RPMI8226 (cell line): ENCODE data around the gene TJP3.

Experiments used
- DNase-seq: peaks from one replicate; pipeline ENCODE4 v3.0.0-alpha.2; 2015

TJP3 gene

GRCh38 chr19:3691372-3691716 is 16.8 kb upstream of the TJP3 start:
- DNase-seq: no peak

GRCh38 chr19:3691726-3692125 is 16.5 kb upstream of the TJP3 start:
- DNase-seq: no peak

- no peak for DNase-seq
These were observed 15.8 kb upstream of the TJP3 start for GRCh38 chr19:3692141-3693024.

- no peak for DNase-seq
These were observed 14.9 kb upstream of the TJP3 start for GRCh38 chr19:3693025-3693925.

- DNase-seq: no peak
These were observed 13.6 kb upstream of the TJP3 start for GRCh38 chr19:3694361-3695123.

GRCh38 chr19:3695124-3695733 is 13.0 kb upstream of the TJP3 start:
- no peak for DNase-seq

DNA sequence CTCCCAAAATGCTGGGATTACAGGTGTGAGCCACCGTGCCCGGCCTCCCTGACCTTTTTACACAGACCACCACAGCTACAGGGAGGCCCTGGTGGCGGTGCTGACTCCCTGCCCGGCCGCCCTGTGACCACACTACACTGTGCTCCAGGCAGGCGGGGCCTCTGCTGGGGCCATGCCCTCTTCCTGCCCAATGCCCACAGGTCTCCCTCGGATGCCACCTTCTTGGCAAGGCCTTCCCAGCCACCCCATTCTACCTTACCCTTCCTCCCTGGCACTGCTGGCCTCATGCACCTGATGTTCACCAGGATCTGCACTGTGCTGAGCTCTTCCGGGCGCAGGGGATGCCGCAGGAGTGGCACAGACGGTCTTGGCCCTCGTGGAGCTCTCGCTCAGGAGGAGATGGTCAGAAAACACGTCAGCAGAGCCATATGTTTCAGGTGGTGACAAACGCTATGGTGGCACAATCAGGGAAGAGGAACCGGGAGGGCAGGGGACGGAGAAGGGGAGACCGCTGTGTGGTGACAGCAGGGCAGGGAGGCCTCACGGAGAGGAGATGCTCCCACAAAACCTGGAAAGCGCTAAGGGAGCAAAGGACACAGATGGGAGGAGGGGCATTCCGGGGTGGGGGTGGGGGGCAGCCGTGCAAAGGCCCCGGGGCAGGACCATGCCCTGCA is 12.1 kb upstream of the TJP3 start:
- DNase-seq: no peak

DNA sequence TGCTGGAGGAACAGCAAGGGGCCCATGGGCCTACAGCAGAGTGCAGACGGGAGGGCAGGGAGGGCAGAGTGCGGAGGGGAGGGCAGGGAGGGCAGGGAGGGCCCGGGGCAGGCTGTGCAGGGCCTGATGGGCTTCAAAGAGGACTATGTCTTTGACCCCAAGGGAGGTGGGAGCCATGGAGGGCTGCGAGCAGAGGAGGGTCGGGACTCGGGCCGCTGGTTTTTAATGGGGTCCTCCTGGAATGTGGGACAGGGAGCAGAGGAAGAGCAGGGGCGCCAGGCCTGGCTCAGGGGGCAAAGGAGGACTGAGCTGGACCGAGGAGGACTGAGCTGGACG is 11.6 kb upstream of the TJP3 start:
- no peak for DNase-seq

DNA sequence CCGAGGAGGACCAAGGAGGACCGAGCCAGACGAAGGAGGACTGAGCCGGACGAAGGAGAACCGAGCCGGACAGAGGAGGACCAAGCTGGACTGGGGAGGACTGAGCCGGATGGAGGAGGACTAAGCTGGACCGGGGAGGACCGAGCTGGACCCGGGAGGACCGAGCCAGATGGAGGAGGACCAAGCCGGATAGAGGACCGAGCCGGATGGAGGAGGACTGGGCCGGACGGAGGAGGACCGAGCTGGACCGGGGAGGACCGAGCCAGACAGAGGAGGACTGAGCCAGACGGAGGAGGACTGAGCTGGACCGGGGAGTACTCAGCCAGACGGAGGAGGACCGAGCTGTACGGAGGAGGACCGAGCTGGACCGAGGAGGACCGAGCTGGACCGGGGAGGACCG is 11.1 kb upstream of the TJP3 start:
- no peak for DNase-seq

DNA sequence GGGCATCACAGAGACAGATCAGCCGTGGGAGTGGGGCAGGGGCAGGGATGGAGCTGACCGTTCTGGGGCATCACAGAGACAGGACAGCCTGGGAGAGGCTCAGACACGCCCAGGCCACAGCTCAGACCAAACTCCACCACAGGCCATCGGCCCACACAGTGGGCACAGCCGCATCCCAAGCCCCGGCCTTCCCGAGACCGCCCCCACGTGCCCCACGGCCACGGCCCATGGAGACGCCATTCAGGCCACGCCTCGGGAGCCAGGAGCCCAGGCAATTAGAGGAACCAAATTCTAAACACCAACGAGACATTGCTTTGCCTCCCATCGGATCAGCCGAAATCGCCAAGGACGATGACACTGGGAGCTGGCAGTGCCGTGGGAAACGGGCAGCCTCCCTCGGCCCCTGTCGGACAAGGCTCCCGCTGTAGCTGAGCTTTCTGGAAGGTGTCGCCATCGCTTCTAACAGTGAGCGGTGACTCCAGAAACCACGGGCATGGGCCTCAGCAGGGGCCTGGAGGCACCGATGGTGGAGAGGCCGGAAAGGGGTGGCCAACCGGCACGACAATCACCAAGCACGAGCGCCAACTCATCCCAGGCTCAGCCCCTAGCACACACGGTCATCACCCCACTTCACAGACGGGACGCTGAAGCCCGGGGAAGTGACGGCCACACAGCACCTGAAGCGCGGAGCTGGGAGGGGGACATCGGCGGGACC is 10.4 kb upstream of the TJP3 start:
- DNase-seq: no peak

GRCh38 chr19:3698386-3698950 is 9.7 kb upstream of the TJP3 start:
- DNase-seq: no peak

DNA sequence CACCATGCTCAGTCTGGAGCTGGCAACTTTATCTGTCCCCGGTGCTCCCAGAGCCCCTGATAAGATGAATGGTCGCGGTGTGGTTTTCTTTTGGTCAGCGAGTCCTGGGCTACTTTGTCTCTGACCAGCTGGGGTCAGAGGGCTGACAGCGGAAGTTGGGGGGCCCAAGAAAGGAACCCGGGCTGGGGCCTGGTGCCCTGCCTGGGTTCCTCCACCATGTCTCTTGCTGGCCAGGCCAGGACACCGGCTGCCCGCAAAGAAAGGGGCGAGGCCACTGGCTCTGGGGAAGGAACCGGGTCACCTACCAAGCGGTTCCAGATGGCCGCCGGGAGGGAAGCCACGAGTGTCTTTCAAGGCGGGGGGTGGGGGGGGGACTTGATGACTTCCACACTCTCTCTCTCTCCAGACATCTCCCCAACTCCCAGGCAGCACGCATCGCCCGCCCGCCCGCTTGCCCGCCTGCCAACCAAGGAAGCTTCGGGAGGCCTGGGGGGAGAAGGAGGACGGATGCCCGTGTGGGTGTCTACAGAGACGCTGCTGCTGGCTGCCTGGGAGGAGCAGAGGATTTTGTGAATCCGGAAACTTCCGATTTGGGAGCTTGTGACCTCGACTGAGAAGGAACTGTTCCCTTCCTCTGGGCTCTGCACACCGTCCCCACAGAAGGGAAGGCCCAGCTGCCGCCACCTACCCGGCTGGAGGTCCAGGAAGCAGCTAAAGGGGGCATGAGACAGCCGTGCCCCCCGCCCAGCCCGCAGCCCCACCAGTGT is 9.0 kb upstream of the TJP3 start:
- peak; percentile 62 for DNase-seq

- DNase-seq: no peak
These were observed 8.4 kb upstream of the TJP3 start for GRCh38 chr19:3699741-3700241.

- DNase-seq: peak; percentile 91
These were observed 7.7 kb upstream of the TJP3 start, which contains the start of gene PIP5K1C for GRCh38 chr19:3700242-3701032. TSS of gene PIP5K1C (minus strand) at chr19:3700468. CDS start at chr19:3700390, 78 bp downstream.

DNA sequence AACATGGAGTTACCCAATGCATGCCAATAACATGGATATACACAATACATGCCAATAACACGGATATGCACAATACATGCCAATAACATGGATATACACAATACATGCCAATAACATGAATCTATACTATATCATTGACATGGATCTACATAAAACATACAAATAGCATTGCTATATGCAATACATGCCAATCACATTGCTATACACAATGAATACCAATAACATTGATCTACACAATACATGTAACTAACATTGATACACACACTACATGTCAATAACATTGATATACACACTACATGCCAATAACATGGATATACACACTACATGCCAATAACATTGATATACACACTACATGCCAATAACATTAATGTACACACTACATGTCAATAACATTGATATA is 7.0 kb upstream of the TJP3 start:
- no peak for DNase-seq

- no peak for DNase-seq
These were observed 347 bp upstream of the TJP3 start for GRCh38 chr19:3707868-3708206.

GRCh38 chr19:3710265-3710812 is 2.2 kb downstream of the TJP3 start:
- peak; percentile 83 for DNase-seq

DNA sequence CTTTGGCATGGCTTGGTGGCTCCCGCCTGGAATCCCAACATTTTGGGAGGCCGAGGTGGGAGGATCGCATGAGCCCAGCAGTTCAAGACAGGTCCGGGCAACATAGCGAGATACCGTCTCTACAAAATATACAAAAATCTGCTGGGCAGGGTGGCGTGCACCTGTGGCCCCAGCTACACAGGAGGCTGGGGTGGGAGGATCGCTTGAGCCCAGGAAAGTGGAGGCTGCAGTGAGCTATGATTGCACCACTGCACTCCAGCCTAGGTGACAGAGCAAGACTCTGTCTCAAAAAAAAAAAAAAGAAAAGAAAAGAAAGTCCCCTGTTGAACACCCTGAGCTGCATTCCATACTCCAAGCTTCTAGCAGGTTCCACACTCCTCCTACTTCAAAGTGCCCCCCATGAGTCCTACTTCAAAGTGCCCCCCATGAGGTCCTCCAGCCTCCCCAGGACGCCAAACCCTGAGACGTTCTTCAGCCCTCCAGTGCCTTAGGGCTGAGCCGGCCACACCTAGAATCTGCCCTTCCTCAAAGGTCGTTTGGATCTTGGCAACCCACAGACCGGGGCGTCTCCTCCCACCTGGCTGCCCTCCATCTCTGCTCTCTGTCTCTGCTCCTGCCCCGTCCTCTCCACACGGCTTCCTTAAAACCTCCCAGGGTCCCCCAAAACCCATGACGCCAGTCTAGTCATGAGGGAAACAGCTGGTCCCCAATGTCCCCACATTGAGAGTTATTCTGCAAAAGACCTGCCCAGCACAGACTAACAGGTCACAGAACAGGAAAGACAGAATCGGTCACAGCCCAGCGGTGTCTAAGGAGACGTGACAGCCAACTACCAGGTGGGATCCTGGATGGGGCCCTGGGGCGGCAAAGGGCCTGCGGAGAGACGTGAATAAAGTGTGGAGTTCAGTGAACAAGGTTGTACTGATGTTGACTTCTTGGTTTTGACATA is 4.8 kb downstream of the TJP3 start:
- DNase-seq: peak; percentile 67
